Nephron progenitor cell (in vitro differentiated cells): Measurements from ENCODE around the gene KRTAP5-1.

Experiments
- DNase-seq: peaks from one replicate; pipeline ENCODE4 v3.0.0; 2021
- H3K27ac Mint-ChIP-seq: 2 replicates; pipeline ENCODE4 v1.8.0; 2021; ENCODE audit warnings: mild to moderate bottlenecking, moderate library complexity, mixed read lengths
- H3K27me3 Mint-ChIP-seq: 2 replicates; pipeline ENCODE4 v1.8.0; 2021; ENCODE audit warnings: mild to moderate bottlenecking, low read depth, mixed read lengths; ENCODE audit not compliant: poor library complexity
- H3K36me3 Mint-ChIP-seq: 2 replicates; pipeline ENCODE4 v1.8.0; 2021; ENCODE audit warnings: low read depth, mixed read lengths
- H3K4me1 Mint-ChIP-seq: 2 replicates; pipeline ENCODE4 v1.8.0; 2021; ENCODE audit warnings: mixed read lengths
- H3K4me3 Mint-ChIP-seq: 2 replicates; pipeline ENCODE4 v1.8.0; 2021; ENCODE audit warnings: mild to moderate bottlenecking, moderate library complexity, mixed read lengths
- H3K9me3 Mint-ChIP-seq: 2 replicates; pipeline ENCODE4 v1.8.0; 2021; ENCODE audit warnings: mild to moderate bottlenecking, moderate library complexity, mixed read lengths
- TF ChIP-seq, protein P1 (sequence below): fragments of 200-600 bp; sonication (generic); IDR thresholded peaks from 2 replicates; pipeline ENCODE4 v1.5.0; 2021; ENCODE audit warnings: antibody characterized with exemption

Gene KRTAP5-1

DNA sequence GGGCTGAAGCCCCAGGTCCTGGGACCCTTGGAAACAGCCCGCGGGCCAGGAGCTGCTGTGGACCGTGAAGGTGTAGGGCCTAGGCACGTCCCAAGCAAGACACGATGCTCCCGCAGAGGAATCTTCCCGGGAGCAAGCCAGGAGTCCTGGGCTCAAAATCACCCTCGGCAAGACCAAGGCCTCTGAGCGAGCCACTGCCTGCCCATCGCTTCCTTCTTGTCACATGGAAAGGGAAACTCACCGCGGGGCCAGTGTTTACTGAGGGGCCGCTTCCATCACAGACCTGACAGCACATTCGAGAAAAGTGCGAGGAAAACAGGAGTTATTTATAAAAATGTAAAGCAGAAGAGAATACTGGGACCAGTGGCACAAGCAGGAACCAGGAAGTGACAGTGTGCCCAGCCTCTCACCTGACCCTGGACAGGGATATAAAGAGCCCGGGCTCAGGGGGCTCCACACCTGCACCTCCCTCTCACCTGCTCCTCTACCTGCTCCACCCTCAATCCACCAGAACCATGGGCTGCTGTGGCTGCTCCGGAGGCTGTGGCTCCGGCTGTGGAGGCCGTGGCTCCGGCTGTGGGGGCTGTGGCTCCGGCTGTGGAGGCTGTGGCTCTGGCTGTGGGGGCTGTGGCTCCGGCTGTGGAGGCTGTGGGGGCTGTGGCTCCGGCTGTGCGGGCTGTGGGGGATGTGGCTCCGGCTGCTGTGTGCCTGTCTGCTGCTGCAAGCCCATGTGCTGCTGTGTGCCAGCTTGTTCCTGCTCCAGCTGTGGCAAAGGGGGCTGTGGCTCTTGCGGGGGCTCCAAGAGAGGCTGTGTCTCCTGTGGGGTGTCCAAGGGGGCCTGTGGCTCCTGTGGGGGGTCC lies 44.5 kb upstream of the KRTAP5-1 start, which contains the start of gene KRTAP5-5:
Gene KRTAP5-5, plus strand, starts transcription at position 450 of the 860 bp plus-strand sequence. Its CDS starts 66 bp downstream, at position 516.
- Mint-ChIP-seq H3K27me3 (peaks cover 50% of the 10 kb centered on the region), H3K27ac (no peak within 1 kb of the TSS)

DNA sequence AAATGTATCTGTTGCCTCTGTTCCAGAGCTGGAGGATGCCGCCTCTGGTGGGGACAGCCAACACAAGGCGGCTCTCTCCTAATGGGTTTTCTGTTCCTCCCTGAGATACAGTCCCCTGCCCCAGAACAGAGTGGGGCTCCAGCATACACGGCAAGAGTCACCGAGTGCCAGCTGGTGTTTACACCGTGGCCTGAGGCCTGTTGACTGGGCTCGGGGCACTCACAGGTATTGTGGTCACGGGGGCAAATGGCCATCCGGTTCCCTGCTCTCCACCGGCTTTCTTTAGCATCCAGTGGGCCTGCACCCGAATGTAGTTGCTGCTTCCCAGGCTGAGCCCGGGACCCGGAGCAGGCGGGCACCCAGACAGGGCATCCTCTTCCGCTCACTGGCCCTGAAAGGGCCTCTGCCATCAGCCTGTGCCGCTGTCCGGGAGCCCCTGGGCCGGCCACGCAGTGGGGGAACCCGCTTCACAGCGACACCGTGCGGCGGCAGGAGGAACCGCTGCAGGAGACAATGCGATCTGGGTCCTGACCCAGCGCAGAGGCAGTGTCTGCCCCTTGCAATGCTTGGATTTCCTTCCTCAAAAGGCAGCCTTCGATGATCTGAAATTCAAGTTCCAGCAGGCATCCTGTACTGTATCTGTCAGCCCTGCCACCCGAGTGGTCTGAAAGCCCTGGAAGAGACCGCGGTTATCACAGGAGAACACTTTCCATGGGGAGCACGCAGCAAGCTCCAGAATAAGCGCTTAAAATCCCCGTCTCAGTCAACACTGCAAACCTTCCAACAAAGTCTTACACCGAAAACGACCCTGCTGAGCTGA lies 43.6 kb upstream of the KRTAP5-1 start:
- H3K9me3 Mint-ChIP-seq, result no peaks in the 10 kb centered on the region
- H3K27me3 Mint-ChIP-seq, result peaks cover 45% of the 10 kb centered on the region
- H3K4me3 Mint-ChIP-seq, result no peak overlapping the region
- no peak overlapping the region for H3K27ac Mint-ChIP-seq
- no peaks in the 10 kb centered on the region for H3K36me3 Mint-ChIP-seq
- peaks cover 35% of the 10 kb centered on the region for H3K4me1 Mint-ChIP-seq
- peak; percentile 88 for DNase-seq
- TF ChIP-seq, protein P1, sequence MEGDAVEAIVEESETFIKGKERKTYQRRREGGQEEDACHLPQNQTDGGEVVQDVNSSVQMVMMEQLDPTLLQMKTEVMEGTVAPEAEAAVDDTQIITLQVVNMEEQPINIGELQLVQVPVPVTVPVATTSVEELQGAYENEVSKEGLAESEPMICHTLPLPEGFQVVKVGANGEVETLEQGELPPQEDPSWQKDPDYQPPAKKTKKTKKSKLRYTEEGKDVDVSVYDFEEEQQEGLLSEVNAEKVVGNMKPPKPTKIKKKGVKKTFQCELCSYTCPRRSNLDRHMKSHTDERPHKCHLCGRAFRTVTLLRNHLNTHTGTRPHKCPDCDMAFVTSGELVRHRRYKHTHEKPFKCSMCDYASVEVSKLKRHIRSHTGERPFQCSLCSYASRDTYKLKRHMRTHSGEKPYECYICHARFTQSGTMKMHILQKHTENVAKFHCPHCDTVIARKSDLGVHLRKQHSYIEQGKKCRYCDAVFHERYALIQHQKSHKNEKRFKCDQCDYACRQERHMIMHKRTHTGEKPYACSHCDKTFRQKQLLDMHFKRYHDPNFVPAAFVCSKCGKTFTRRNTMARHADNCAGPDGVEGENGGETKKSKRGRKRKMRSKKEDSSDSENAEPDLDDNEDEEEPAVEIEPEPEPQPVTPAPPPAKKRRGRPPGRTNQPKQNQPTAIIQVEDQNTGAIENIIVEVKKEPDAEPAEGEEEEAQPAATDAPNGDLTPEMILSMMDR, result peak; percentile 96

More for the DNA sequence above, 44.5 kb upstream of the KRTAP5-1 start, which contains the start of gene KRTAP5-5:
- H3K4me3 Mint-ChIP-seq, result no peak within 1 kb of the TSS
- TF ChIP-seq, protein P1, result no peak
- no peak for DNase-seq
- no peaks in the 10 kb centered on the region for H3K36me3 Mint-ChIP-seq
- peaks cover 26% of the 10 kb centered on the region for H3K4me1 Mint-ChIP-seq
- no peaks in the 10 kb centered on the region for H3K9me3 Mint-ChIP-seq

DNA sequence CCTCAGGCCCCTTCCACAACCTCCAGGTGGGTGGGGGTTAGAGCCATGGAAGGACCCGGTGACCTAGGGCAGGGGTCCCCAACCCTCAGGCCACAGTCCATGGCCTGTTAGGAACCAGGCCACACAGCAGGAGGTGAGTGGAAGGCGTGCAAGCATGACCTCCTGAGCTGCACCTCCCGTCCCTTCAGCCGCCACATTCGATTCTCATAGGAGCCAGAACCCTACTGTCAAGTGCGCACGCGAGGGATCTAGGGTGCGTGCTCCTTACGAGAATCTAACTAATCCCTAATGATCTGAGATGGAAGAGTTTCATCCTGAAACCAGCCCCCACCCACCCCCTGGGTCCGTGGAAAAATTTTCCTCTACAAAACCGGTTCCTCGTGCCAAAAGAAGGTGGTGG lies 40.5 kb upstream of the KRTAP5-1 start:
- Mint-ChIP-seq H3K36me3 (no peaks in the 10 kb centered on the region), H3K27me3 (peaks cover 31% of the 10 kb centered on the region), H3K27ac (no peak overlapping the region), H3K4me3 (no peak overlapping the region), H3K4me1 (peaks cover 21% of the 10 kb centered on the region), H3K9me3 (no peaks in the 10 kb centered on the region)
- DNase-seq, result no peak
- TF ChIP-seq, protein P1, result no peak

DNA sequence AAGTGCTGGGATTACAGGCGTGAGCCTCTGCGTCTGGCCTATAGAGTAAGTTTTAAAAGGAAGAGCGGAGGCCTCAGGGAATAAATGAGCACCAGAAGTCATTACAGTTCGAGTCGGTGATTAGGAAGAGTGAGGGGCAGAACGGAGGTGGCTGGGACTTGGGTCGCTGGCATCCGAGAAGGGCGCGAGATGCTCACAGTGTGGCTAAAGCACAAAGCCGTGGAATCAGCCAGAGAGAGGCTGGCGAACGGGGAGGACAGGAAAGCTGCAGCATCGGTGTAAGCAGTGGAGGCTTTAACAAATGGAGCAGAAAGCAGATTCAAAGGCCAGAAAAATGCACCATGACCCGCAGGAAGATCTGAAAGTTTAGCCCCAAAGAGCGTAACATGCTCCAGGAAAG lies 39.5 kb upstream of the KRTAP5-1 start:
- no peaks in the 10 kb centered on the region for H3K36me3 Mint-ChIP-seq
- H3K27me3 Mint-ChIP-seq, result peaks cover 33% of the 10 kb centered on the region
- no peak for DNase-seq
- no peaks in the 10 kb centered on the region for H3K9me3 Mint-ChIP-seq
- no peak overlapping the region for H3K4me3 Mint-ChIP-seq
- TF ChIP-seq, protein P1, result no peak
- peaks cover 21% of the 10 kb centered on the region for H3K4me1 Mint-ChIP-seq
- H3K27ac Mint-ChIP-seq, result no peak overlapping the region

DNA sequence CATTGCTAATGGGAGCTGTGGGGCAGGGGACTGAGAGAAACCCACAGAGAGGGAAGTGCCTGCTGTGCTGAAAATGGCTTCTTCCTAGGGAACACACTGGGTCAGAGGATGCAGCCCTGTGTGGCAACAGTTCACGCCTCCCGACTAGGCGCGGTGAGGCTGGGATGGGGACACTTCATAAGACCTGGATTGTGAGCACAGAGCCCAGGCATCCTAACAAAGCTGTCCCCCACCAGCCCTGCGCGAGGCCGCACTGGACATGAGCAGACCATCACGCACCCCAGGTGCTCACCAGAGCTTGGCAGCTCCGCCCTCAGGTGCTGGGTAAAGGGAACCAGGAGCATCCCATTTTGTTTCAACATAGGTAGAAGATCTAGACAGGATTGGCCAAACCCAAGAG lies 38.6 kb upstream of the KRTAP5-1 start:
- H3K27me3 Mint-ChIP-seq, result peaks cover 40% of the 10 kb centered on the region
- peaks cover 20% of the 10 kb centered on the region for H3K4me1 Mint-ChIP-seq
- H3K4me3 Mint-ChIP-seq, result no peak overlapping the region
- no peak overlapping the region for H3K27ac Mint-ChIP-seq
- H3K36me3 Mint-ChIP-seq, result no peaks in the 10 kb centered on the region
- TF ChIP-seq, protein P1, result no peak
- no peak for DNase-seq
- peaks cover 5% of the 10 kb centered on the region for H3K9me3 Mint-ChIP-seq
